GM10266 (cell line): ENCODE data around the gene NTS.

Source experiments
- DNase-seq: peaks from one replicate; pipeline ENCODE4 v3.0.0; 2012; ENCODE audit errors: extremely low spot score
- TF ChIP-seq, protein P1 (sequence below): IDR thresholded peaks from 2 replicates; pipeline ENCODE4 v1.5.1; 2012; ENCODE audit warnings: mild to moderate bottlenecking, low read depth; ENCODE audit not compliant: control insufficient read depth, insufficient read depth; ENCODE audit errors: missing control alignments

NTS gene

DNA sequence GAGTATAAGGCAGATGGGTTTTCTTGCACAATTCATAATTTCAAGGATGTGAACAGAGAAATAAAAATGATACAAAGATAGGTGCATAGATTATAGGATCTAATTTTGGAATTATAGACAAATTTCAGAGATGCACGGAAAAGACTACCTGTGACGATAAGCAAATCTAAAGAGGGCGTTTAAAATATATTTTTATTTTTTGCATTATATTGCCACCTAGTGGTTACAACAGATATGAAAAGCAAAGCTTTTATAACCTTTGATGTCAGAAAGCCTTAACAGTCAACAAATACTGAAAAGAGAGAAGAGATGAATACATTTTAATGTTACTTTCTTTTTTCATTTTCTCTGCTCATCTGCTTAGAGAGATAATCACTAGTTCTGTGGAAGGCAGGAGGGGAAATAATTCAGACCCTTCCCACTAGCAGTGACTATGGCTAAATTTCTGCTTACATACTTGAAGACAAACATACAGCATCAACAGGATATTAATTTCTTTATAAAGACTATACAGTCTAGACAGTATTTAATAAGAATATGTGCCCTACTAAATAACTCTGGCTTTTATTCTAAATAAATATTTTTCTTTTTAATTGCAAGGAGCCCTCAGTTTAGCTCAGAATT lies 46.3 kb downstream of the NTS start:
- TF ChIP-seq, protein P1, sequence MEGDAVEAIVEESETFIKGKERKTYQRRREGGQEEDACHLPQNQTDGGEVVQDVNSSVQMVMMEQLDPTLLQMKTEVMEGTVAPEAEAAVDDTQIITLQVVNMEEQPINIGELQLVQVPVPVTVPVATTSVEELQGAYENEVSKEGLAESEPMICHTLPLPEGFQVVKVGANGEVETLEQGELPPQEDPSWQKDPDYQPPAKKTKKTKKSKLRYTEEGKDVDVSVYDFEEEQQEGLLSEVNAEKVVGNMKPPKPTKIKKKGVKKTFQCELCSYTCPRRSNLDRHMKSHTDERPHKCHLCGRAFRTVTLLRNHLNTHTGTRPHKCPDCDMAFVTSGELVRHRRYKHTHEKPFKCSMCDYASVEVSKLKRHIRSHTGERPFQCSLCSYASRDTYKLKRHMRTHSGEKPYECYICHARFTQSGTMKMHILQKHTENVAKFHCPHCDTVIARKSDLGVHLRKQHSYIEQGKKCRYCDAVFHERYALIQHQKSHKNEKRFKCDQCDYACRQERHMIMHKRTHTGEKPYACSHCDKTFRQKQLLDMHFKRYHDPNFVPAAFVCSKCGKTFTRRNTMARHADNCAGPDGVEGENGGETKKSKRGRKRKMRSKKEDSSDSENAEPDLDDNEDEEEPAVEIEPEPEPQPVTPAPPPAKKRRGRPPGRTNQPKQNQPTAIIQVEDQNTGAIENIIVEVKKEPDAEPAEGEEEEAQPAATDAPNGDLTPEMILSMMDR: peak; percentile 34
- peak; percentile 16 for DNase-seq

GRCh38 chr12:85923767-85924331 lies 49.8 kb downstream of the NTS start:
- TF ChIP-seq, protein P1: peak; percentile 46
- DNase-seq: no peak

GRCh38 chr12:85927166-85927565 lies 53.1 kb downstream of the NTS start:
- no peak for DNase-seq
- TF ChIP-seq, protein P1: no peak
